HuH-7.5 (cell line): ENCODE results near the gene SELENOW.
A peak's percentile ranks its signal among the peaks of the same experiment; 100 is the strongest.
"Not testable (repeated sequence)": the region's sequence is repeated elsewhere in the genome, so short reads cannot be mapped to it uniquely, and the experiment has no call there.

Experiments
- DNase-seq: peaks from one replicate; pipeline ENCODE4 v3.0.0; 2011; ENCODE audit warnings: low spot score

The SELENOW gene

GRCh38 chr19:47778049-47778953 is at the start of gene SELENOW:
TSS of gene SELENOW (plus strand) at chr19:47778703. CDS start at chr19:47778786, 83 bp downstream.
- DNase-seq: peak; percentile 86

DNA sequence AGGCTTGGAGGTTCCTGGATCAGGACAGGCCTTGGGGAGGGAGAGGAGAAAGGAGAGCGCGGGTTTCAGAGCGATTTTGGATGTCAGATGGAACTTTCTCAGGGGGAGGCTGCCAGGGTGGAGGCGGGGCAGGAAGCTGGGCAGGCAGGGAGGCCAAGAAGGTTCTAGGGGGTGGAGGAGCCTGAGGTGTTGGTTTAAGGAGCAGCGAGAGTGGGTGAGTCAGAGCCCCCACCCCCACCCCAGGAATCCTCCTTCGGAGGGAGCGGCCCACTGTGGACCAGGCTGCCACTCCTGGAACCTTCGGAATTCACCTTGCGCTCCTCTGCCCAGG is 49.1 kb upstream of the SELENOW start:
- peak; percentile 21 for DNase-seq

- DNase-seq: peak; percentile 53
Measured at GRCh38 chr19:47729799-47730520, 48.5 kb upstream of the SELENOW start.

DNA sequence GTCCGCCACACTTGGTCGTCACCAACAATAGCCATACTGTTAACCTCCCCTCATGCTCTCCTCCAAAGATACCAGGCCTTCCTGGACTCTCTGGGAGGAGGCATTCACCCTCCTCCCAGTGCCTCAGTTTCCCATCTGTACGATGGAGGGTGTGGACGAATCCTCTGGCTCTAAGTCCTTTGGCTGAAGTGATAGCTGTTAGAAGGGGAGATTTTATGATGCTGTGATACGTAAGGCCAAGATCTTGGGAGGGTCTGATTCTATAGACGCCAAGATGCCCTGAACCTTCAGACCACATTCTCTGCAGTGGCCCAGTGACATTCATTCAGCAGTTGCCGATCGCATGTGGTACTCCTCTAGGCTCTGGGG is 48.0 kb upstream of the SELENOW start:
- no peak for DNase-seq

DNA sequence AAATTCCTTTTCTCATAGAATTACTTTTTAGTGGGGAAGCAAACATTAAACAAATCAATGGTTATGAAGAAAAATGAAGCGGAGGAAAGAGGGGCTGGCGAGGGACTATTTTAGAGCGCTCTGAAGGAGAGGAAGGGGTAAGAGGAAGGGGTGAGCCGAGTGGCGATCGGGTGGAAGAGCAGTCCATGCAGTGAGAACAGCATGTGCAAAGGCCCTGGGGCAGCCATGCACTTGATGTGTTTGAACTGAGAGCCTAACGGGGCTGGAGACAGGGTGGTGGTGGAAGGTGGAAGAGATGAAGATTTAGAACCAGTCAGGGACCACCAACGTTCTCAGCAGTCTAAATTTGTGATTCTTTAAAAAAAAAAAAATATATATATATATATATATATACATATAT is 47.6 kb upstream of the SELENOW start:
- DNase-seq: no peak

- no peak for DNase-seq
Measured at GRCh38 chr19:47735131-47735530, 43.4 kb upstream of the SELENOW start.

DNA sequence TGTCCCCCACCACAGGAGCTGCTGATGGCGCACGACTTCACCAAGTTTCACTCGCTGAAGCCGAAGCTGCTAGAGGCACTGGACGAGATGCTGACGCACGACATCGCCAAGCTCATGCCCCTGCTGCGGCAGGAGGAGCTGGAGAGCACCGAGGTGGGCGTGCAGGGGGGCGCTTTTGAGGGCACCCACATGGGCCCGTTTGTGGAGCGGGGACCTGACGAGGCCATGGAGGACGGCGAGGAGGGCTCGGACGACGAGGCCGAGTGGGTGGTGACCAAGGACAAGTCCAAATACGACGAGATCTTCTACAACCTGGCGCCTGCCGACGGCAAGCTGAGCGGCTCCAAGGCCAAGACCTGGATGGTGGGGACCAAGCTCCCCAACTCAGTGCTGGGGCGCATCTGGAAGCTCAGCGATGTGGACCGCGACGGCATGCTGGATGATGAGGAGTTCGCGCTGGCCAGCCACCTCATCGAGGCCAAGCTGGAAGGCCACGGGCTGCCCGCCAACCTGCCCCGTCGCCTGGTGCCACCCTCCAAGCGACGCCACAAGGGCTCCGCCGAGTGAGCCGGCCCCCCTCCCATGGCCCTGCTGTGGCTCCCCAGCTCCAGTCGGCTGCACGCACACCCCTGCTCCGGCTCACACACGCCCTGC is 37.5 kb upstream of the SELENOW start:
- no peak for DNase-seq

DNA sequence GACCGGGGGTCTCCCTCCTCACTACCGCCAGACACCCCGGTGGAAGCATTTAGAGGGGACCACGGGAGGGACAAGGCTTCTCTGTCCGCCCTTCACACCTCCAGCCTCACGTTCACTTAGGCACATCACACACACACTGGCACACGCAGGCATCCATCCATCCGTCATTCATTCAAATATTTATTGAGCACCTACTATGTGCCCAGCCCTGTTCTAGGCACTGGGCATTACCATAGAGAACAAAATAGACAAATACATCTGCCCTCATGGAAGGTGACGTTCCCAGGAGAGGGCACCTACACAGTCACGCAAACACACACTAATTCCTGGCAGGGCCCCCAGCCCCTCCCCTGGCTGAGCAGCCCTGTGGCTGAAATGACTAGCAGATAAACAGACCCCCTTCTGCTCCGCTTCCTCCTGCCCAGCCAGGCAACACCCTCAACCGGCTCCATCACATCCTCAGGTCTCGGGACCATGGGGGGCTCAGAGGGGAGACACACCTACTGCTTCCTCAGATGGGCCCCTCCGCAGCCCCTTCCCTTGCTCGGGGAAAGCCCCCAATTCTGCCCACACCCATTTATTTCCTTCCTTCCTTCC is 36.9 kb upstream of the SELENOW start:
- no peak for DNase-seq

GRCh38 chr19:47742634-47743033 is 35.9 kb upstream of the SELENOW start:
- DNase-seq: no peak

GRCh38 chr19:47745010-47745901 is 33.2 kb upstream of the SELENOW start, which contains the start of gene NOP53:
TSS of gene NOP53 (plus strand) at chr19:47745546. CDS start at chr19:47745560, 14 bp downstream.
- DNase-seq: peak; percentile 99

DNA sequence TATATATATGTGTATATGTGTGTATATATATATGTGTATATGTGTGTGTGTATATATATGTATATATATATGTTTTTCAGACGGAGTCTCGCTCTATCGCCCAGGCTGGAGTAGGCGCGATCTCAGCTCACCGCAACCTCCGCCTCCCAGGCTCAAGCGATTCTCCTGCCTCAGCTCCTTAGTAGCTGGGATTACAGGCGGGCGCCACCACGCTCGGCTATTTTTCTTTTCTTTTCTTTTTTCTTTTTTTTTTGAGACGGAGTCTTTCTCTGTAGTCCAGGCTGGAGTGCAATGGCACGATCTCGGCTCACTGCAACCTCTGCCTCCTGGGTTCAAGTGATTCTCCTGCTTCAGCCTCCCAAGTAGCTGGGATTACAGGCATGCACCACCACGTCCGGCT is 32.4 kb upstream of the SELENOW start:
- not testable (repeated sequence) for DNase-seq

DNA sequence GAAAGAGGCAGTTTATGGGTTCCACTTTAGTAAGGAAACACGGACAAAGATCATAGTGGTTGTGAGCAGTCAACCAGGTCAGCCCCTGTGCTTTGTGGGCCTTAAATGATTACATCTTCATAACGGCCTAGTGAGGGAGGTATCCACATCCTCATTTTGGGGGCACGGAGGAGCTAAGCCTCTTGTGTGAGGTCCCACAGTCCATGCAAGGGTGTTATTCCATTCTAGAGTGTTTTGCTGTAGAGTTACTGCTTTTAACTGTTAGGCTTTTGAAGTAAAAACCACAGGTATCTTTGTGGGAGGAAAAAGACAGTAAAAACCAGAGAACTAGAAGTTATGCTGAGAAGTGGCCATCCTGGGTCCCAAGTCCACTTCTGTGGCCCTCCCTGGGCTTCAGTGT is 29.2 kb upstream of the SELENOW start:
- DNase-seq: no peak

DNA sequence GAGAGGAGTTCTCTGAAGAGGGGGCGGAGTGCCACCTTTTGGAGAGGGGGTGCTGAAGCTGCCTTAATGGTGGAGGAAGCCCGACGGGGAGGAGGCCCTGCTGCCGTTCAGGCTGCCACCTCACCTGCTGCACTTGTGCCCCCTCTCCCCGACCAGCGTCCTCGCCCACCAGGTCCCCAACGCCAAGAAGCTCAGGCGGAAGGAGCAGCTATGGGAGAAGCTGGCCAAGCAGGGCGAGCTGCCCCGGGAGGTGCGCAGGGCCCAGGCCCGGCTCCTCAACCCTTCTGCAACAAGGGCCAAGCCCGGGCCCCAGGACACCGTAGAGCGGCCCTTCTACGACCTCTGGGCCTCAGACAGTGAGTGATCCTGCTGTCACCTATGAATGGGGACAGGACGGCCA is 27.8 kb upstream of the SELENOW start:
- DNase-seq: no peak

DNA sequence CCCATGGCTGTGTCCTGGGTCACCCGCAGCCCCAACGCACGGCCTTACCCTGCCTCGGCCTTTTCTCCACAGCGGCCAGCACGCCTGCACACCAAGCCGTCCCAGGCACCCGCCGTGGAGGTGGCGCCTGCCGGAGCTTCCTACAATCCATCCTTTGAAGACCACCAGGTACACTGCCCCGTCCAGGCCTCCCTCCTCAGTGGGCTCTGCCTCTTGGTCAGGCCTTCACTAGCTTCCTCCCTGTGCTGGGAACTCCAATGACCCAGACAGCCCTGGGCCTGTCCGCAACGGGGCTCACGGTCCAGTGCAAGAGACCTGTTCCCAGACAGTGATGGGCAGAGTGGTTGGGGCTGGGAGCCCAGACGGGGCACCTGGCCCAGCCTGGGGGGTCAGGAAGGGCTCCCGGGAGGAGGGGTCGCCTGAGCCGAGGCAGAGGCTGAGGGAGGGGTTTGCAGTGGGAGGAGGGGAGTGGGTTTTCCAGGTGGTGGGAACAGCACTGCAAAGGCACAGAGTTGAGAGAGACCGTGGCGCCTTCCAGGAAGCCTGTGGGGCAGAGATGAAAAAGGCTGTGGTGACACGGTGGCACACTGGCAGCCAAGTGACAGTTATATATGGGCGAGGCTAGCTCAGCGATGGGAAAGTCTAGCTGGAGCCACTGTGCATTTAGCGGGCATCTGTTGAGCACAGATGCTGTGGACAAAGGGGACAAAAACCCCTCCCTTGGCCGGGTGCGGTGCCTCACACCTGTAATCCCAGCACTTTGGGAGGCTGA is 25.9 kb upstream of the SELENOW start:
- DNase-seq: no peak

- DNase-seq: no peak
Measured at GRCh38 chr19:47754206-47755064, 24.1 kb upstream of the SELENOW start.

DNA sequence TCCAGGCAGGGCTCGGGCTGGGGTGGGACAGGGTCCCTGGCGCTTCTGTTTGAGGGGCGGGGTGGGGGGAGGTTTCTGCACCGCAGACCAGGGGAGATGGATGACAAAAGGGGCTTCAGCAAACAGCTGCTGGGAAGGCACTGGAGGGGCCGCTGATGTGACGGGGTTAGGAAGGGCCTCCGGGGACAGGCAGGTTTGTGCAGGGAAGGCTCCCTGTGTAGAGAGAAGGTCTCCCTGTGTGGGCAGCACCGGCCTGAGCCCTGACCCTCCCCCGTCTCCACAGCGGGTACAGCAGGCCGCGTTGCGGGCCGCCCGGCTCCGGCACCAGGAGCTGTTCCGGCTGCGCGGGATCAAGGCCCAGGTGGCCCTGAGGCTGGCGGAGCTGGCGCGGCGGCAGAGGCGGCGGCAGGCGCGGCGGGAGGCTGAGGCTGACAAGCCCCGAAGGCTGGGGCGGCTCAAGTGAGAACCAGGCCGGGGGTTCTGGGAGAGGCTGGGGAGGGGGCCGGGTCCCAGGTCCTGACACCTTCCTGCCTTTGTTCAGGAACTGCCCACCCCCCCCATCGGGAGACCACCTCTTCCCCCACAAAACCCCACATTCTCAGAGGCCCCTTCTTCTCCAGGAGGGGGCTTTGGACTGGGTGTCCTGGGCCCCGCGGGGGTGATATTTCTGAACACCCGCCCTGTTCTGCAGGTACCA is 23.3 kb upstream of the SELENOW start:
- no peak for DNase-seq

DNA sequence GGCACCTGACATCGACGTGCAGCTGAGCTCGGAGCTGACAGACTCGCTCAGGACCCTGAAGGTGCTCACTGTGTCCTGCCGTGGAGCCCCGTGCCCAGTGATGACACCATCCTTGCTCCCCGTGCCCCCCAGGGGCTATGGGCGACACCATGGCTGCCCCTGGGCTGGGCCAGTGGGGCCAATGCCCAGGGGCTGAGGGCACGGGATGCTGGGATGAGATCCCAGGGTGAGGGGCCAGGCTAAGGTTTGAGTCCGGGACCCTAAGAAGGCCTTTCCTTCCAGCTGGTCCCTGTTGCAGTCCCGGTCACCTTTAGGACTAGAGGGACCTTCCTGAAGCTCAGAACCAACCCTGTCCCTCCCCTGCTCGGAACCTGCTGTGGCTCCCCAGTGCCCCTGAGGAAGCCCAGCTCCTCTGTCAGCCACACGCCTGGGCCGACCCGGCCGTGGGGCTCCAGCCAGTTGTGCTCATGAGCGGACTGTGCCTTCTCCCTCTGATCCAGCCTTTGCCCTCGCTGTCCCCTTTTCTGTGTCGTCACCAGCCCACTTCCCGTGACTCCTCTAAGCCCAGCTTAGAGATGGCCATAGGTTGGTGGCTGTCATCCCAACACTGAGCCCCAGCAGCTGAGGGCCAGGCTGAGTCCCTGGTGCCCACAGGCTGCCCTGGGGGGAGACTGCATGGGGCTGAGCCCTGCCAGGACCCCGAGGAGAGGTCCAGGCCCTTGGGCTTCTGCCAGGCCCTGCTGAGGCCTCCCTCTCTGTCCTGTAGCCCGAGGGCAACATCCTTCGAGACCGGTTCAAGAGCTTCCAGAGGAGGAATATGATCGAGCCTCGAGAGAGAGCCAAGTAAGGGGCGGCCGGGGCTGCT is 22.5 kb upstream of the SELENOW start:
- DNase-seq: no peak

DNA sequence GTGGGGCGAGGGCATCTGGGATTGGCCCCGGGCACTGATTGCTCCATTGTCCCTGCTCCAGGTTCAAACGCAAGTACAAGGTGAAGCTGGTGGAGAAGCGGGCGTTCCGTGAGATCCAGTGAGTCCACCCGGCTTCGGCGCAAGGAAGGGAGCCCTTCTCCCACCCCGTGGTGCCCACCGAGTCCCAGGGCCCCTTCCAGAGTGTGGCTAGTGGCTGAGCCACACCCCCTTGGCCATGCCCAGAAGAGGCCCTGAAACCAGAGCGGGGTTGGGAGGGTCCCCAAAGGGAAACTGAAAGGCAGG is 21.9 kb upstream of the SELENOW start:
- DNase-seq: no peak
